Measurements from ENCODE around the gene TRIM15. TPM values are rescaled to one million over a fixed set of nuclear protein-coding genes. Genes with fewer than 3 reads are reported as not detected.

TRIM15 gene
- total and polyA plus RNA-seq, 9 of the 15 experiments (the other 6 are each of a cell fraction or from before 2014, with no cell fraction given) = 0.06 to 2.6 (median 0.83) TPM

GRCh38 chr6:30184417-30185031 is 21.2 kb downstream of the TRIM15 start:
- Histone ChIP-seq H3K9ac (ENCODE audit: insufficient read depth in 1 of 2, low read depth in 2 of 2, low read length in 2 of 2) (no peak overlapping the region), H2AFZ (ENCODE audit: low read depth, low read length) (no peak overlapping the region), H3K27me3 (ENCODE audit: control insufficient read depth in 2 of 2, insufficient read depth in 2 of 2, low read length in 2 of 2) (peaks cover 9 to 39% of the 10 kb centered on the region in 2 experiments; a peak in 3 of 5 replicates), H3K27ac (ENCODE audit: extremely low read depth, low read depth, low read length) (no peak overlapping the region), H3K9me3 (replicated peaks; ENCODE audit: control insufficient read depth, insufficient read depth, low read depth, low read length) (no peaks in the 10 kb centered on the region), H3K79me2 (ENCODE audit: control insufficient read depth, insufficient read depth, low read length) (no peaks in the 10 kb centered on the region), H3K4me2 (ENCODE audit: insufficient read depth, low read length) (no peak overlapping the region), H3K4me3 (no peak overlapping the region), H3K4me1 (replicated peaks in 1 of 2; ENCODE audit: control insufficient read depth in 2 of 2, insufficient read depth in 2 of 2, low read length in 2 of 2) (no peaks in the 10 kb centered on the region), H3K9me1 (ENCODE audit: control insufficient read depth, insufficient read depth, low read length) (no peaks in the 10 kb centered on the region), H4K20me1 (replicated peaks; ENCODE audit: control insufficient read depth, insufficient read depth, low read length) (no peaks in the 10 kb centered on the region), H3K36me3 (ENCODE audit: control insufficient read depth, insufficient read depth, low read length) (no peaks in the 10 kb centered on the region)
- no TSS peak for BruUV-seq (replicated peaks)
- WGBS (ENCODE audit: insufficient coverage, low coverage, missing lambda C conversion rate) = 9% methylated on average over 5 of the region's 5 CpGs
- in situ Hi-C loops (cut with MboI) = no loop called here
- TF ChIP-seq HLTF (IDR thresholded peaks at IDR 0.05) (no peak), POU5F1 (IDR thresholded peaks at IDR 0.05; ENCODE audit: borderline replicate concordance, low read depth, low read length, partially characterized antibody) (no peak), ARID3B (CRISPR knock-in tag; IDR thresholded peaks at IDR 0.05; ENCODE audit: borderline replicate concordance) (no peak), ZNF449 (CRISPR knock-in tag; IDR thresholded peaks at IDR 0.05) (no peak), DACH1 (IDR thresholded peaks at IDR 0.05; ENCODE audit: partially characterized antibody) (no peak), SOX6 (IDR thresholded peaks at IDR 0.05) (no peak), MCM7 (IDR thresholded peaks at IDR 0.05) (no peak), PHF21A (IDR thresholded peaks at IDR 0.05; ENCODE audit: borderline replicate concordance, low read depth) (no peak), ZNF263 (CRISPR knock-in tag; IDR thresholded peaks at IDR 0.05; ENCODE audit: borderline replicate concordance) (no peak)
- intact Hi-C loops (cut with micrococcal nuclease) = no loop called here
- FAIRE-seq = no peak
- no peak for DNase-seq (ENCODE audit: extremely low read depth in 1 of 4, low spot score in 3 of 4)
- POLR2A ChIA-PET = no interaction called here
- ATAC-seq = no peak
- CTCF ChIA-PET (ENCODE audit: low intra/inter-chr PET ratio) = no interaction called here

All from K562 (cell line).